Fibroblast of skin of right quadriceps (primary cell): ENCODE data around the gene MPPED2.
"Not testable (repeated sequence)": the region's sequence is repeated elsewhere in the genome, so short reads cannot be mapped to it uniquely, and the experiment has no call there.

Experiments used
- DNase-seq: peaks from one replicate; pipeline ENCODE4 v3.0.0-alpha.2; 2013

MPPED2 gene

DNA sequence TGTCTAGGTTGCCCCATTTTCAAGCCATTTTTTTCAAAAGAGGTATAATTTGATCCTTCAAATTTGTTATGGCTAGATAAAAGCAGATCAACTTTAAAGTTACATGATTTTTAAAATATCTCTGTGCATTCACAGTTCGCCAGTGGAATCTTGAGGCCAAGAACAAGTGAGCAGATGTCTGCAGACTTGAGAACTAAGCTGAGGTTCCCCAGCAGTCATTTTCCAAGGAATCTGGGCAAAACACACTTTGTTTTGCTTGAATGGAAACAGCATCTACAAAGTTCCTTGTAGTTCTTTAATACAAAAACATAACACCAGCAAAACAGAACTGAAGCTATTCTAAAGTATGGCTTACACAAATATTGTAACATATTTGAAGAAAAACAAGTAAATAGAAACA, 7.7 kb downstream of the MPPED2 start:
- no peak for DNase-seq

- no peak for DNase-seq
Measured at GRCh38 chr11:30573951-30574350, 12.2 kb downstream of the MPPED2 start.

- no peak for DNase-seq
Measured at GRCh38 chr11:30568931-30569330, 17.2 kb downstream of the MPPED2 start.

DNA sequence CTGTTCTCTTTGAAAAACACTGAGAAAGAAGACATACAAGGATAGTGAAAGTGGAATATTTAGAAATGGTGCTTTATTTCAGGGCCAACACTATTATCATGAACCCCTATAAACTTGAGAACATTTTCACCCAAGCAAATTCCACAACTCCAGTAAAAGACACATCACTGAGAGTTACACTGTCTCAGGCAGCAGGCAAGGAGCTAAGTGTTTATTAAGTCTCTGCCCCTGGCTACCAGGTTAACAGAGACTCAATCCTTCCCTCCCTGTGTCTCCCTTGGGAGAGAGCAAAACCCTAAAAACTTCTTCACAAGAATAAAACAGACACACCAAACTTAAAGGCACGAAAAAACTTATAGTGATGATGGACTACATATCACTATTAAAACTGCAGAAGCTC, 18.5 kb downstream of the MPPED2 start:
- DNase-seq = no peak

GRCh38 chr11:30567120-30567519, 19.0 kb downstream of the MPPED2 start:
- no peak for DNase-seq

DNA sequence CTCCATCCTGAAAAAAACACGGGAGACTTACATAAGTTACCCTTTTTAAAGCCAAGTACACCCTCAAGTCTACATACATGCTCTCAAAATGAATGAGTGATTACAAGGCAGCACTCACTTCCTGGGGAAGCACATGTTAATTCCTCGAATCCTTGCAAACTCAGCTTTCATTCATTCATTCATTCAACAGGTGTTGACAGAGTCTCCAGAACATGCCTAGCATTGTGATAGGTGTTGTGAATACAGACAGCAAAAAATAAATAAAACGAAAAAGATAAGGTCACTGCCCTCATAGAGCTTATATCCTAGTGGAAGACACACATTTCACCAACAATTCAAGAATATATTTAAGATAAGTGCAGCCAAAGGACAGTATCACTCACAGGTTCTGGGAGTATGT, 19.7 kb downstream of the MPPED2 start:
- no peak for DNase-seq

DNA sequence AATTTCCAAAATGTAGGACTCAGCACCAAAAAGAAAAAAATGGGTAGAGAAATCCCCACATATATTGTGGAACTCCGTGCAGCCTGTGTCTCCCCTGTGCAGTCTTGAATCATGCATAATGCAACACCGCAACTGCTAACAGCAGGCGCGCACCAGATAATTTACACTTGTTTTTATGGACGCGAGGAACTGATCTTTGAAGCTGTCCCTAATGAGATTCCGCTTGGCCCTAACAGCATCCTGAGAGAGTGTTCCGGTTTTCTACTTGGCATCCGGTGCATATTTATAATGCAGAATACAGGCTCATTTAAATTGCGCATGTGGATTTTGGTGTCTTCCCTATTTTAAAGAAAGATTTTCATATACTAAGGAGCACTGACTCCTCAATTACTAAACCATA, 21.1 kb downstream of the MPPED2 start:
- no peak for DNase-seq

- no peak for DNase-seq
Measured at GRCh38 chr11:30561691-30562415, 24.3 kb downstream of the MPPED2 start.

GRCh38 chr11:30560206-30561106, 25.7 kb downstream of the MPPED2 start:
- no peak for DNase-seq

DNA sequence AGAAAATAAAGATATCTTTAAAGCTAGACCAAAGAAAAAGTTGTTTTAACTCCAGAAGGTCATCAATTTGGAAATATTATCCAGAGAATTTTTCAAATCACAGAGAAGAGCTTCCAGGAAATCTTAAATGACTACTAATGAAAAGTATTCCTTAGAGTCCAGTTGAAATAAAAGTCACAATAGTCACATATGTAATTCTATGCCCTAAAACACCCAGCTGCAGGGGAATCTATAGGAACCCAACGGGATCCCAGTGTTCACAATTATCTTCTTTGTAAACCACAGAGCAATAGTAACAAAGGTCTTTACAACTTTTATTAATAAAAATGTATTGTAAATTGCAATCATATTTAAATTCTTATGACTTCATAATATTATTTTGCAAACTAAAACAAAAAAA, 27.1 kb downstream of the MPPED2 start:
- no peak for DNase-seq

GRCh38 chr11:30554587-30554986, 31.6 kb downstream of the MPPED2 start:
- not testable (repeated sequence) for DNase-seq

DNA sequence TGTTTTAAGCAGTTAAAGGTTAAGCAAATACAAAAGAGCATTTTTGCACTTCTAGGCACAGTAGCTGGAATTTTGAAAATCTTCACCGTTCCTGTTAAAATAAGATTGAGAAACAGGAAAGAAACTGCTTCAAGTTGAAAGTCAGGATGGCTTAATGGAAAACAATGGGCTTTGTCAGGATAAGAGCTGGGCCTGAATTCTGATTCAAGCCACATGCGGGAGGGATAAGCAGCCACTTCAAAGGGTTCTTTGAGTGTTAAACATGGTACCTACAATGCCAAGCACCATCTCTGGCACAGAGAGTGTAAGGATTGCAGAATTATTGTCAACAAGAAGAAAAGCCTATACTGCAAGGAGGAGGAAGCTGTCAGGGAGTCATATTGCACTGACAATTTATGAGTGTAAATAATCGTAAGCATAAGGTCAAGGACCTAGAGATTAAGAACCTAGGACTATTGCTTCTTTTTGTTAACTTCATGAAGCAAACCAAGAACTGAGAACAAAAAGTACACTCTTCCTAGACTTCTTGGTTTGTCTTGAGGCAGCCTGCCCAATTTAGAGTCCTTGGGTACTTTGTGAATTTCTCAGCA, 32.5 kb downstream of the MPPED2 start:
- DNase-seq = no peak

DNA sequence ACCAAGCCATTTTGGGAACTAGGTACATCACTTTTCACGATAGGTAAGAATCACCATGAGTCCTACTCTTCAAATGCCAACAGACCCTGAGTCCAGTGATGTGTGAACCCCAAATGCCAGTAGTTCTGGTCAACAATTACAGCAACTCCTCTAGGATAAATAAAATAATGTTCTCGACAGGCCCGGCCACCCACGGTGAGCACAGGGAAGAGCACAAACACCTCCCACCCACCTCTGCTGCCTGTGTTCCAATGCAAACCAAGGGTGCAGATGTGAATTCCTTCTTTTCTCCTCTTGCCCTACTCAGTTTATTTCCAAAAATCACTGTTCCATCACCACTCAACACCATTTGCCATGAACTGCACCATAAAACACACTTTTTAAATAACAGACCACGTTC, 33.3 kb downstream of the MPPED2 start:
- no peak for DNase-seq

DNA sequence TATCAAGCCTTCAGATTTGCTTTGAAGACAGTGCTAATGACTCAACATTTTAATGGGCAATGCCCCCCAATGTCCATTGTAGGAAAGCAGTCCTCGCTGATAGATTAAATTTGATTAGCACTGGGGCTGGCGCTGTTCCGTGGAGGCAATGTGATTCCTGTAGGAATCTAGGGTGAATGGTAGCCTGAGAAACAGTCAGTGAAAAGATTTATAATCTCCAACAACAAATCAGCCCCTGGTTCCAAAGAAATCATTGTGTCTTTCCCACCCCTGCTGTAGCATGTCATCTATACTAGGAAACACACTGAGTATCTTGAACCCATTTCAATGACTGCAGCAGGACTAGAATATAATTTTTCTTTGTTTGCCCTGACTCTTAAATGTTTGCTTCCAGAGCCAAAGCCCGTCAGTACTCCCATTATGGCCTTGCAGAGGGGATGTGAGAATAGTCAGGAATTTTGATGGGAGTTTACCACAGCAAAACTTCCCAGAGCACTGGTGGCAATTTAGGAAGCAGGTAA, 36.1 kb downstream of the MPPED2 start:
- no peak for DNase-seq

DNA sequence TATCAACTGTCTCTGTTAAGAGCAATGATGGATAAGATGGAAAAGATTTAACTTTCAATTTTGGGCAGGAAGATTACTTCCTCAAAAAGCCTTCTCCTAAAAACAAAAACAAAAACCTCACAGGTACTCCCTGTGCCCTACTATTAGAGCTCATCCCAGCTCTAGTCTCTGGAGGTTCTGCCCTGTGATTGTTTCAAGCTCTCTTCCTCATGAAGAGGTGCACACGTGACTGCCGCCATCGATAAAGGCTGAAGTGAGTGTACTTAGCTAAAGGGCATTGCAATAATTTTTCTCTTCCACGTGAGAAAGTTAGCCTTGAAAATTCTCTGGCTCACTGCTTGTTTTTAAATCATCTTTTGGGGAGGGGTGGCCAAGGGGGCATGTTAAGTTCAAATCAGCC, 36.6 kb downstream of the MPPED2 start:
- no peak for DNase-seq

GRCh38 chr11:30546334-30546733, 39.8 kb downstream of the MPPED2 start:
- no peak for DNase-seq

DNA sequence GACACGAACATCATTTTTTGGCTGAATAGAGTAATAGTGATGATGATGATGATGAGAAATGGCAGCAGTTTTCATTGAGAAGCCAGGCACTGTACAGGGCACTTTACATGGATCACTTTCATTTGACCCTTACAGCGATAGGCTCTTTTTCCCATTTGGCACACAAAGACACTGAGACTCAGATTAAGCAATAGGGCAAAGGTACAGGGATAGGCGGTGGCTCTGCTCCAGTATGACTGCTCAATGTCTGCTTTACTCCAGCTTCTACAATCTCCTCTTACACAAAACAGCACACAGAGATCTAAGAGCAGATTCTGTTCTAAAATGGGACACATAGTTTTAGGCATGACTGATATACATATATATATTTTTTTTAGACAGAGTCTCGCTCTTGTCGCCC, 40.6 kb downstream of the MPPED2 start:
- DNase-seq = no peak

DNA sequence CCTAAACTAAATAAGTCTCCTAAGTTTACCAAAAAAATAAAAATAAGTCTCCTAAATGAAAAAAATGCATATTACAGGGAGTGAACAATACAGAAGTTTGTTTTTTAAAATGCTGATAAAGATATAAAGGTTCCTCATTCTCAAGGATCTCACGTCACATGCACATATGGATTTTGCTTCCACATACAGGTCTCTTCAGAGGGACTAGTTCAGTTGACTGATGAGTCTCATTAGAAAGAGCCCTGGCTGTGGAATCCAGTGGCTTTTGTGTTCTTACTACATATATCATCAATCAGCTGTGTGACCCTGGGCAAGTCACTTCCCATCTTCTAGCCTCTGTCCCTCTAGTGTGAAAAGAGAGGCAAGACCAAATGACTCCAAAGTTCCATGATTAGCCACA, 43.1 kb downstream of the MPPED2 start:
- no peak for DNase-seq

GRCh38 chr11:30540781-30541180, 45.4 kb downstream of the MPPED2 start:
- no peak for DNase-seq

- no peak for DNase-seq
Measured at GRCh38 chr11:30538251-30538650, 47.9 kb downstream of the MPPED2 start.

DNA sequence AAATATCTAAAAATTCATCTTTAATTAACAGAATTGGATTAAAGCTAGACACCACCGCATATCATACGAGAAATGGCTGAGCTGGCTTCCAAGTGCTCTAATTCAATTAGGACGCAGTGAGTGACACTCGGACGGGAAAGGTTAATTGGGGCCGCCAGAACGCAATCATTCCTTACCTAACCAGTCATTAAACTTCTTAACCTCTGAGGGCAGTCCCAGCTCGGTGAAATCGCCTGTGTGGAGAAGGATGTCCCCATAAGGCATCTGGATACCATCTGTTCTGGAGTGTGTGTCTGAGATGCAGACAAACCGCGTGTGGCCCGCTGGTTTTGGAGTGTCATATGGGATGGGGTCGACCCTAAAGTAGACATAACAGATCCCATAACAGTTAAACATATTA, 50.3 kb downstream of the MPPED2 start:
- DNase-seq = no peak

DNA sequence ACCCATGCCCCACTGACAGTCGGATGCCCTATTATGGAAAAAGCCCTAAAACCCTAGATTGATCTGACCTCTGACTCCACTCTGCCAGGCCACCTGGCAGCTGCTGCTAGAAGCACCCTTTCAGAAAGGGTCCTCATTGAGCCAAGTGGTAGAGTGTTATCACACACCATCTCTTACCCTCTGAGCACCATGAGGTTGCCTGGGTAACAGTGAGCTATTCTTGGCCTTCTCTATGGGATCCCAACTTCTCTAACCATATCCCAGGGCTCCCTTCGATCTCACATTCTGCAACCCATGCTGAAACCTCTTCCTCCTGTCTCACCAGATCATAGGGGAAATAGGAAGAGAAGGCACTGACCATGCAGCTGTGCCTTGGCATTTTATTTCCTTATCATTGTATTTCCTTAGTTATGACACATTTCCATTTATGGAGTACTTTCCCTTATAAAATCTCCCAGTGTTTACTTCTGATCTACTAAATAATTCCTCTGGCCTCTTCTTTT, 52.7 kb downstream of the MPPED2 start:
- no peak for DNase-seq

DNA sequence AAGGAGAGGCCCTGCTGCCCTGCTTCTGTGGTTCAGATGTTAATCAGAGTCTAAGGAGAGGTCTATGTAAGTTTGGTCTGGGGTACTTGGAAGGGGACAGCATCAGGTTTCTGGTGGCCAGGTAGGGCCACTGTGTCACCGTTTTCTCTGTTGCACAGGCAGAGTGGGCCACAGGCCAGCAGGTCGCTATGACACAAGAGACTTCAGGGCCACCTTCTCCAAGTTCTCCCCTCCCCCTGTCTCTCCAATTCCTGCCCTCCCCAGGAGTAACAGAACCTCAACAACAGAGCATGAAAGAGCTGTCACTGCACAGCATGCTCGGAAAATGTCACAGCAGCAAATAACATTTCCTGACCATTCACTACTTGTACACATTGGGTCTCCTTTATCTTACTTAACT, 58.6 kb downstream of the MPPED2 start:
- no peak for DNase-seq

DNA sequence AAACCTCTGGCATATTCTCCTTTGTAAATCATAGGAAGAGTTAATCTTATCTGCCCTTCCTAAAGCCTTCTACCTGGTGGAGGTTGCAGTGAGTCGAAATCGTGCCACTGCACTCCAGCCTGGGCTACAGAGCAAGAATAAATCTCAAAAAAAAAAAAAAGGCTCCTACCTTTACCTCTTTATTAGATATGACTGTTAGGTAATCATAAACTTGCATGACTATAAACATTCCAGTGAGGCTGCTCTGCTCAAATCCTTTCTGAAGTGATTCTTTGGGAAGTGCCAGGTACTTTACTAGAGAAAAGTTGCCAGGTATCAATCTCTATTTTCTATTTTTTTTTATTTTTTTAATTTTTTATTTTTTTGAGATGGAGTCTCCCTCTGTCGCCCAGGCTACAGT, 59.6 kb downstream of the MPPED2 start:
- no peak for DNase-seq
